Measurements from ENCODE around the gene RAX2.
"Not testable (repeated sequence)": the region's sequence is repeated elsewhere in the genome, so short reads cannot be mapped to it uniquely, and the experiment has no call there.

The RAX2 gene

GRCh38 chr19:3757705-3758104 lies 14.3 kb downstream of the RAX2 start:
- DNase-seq = not testable (repeated sequence)

DNA sequence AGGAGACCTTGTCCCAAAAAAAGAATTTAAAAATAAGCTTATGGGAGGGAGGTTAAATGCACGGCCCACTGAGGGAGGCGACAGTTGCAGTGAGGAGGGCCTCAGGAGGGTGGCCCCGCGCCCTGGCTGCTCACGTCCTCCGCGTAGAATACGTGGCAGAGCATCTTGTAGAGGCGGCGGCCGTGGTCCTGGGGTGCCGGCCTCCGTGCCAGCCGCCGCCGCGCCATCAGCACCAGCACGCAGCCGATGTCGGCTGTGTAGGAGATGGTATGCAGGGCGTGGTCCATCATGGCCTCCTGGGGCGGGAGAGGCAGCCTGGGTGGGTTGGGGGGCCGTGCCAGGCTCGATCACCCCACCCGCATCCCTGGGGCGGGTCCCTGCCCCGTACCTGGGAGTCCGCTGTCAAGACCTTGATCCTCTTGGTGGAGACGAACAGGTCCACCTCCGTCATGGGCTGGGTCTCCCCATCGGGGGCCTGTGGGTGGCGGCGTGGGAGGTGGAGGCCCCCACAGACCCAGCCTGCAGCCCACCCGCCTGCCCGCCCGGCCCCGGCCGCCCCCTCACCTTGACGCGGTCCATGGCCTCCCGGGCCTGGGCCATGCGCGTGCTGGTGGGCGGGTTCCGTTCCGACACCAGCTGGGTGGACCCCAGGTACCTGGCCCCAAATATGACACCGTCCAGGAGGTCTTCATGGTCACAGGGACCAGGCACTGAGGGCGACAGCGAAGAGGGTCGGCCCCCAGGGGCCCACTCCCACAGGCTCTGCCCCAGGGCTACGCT lies 18.2 kb downstream of the RAX2 start:
- DNase-seq = no peak

GRCh38 chr19:3752492-3752891 lies 19.5 kb downstream of the RAX2 start:
- DNase-seq = no peak

- no peak for DNase-seq
Observed at GRCh38 chr19:3751236-3751635, 20.8 kb downstream of the RAX2 start.

GRCh38 chr19:3750211-3750610 lies 21.8 kb downstream of the RAX2 start:
- DNase-seq = no peak

DNA sequence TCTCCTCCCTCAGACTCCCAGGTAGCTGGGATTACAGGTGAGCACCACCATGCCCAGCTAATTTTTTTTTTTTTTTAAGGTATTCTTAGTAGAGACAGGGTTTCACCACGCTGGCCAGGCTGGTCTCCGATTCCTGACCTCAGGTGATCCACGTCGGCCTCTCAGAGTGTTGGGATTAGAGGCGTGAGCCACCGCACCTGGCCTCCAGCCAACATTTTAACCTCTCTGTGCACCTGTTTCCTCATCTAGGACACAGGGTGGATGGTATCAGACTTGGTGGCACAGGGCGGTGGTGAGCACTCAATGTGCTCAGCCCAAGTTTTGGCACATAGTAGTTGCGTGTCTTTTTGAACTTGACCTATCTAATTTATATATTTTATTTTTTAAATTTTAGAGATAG lies 23.1 kb downstream of the RAX2 start:
- DNase-seq = no peak

GRCh38 chr19:3746371-3747056 lies 25.5 kb downstream of the RAX2 start:
- DNase-seq = no peak

- no peak for DNase-seq
Observed at GRCh38 chr19:3745363-3746045, 26.5 kb downstream of the RAX2 start.

DNA sequence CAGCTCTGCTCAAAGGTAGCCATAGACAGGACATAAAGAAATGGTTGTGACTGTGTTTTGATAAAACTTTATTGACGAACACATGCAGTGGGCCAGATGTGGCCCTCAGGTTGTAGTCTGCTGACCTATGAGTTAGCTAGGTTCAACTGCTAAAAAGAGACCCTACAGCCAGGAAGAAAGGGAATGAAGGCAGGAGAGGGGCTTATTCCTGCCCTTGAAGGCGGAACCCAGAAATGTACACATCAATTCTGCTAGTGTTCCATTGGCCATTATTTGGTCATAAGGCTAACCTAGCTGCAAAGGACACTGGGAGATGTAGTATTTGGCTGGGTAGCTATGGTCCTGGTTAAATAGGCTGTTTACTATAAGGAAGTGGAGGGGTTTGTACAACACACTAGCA lies 28.5 kb downstream of the RAX2 start:
- DNase-seq = no peak

DNA sequence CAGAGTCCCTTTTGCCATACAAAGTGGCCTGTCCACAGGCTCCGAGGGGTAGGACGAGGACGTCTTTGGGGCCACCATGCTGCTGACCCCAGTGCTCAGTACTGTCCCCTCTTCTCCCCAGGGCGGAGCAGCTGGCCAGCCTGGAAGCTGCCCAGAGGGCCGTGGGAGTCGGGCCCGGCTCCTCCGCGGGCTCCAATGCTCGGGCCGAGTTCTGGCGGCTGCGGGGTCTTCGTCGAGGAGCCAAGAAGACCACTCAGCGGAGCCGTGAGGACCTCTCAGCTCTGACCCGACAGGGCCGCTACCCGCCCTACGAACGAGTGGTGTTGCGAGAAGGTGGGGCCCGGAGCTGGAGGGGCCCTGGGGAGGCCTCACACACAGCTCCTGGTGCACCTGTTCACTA lies 31.6 kb downstream of the RAX2 start:
- no peak for DNase-seq

DNA sequence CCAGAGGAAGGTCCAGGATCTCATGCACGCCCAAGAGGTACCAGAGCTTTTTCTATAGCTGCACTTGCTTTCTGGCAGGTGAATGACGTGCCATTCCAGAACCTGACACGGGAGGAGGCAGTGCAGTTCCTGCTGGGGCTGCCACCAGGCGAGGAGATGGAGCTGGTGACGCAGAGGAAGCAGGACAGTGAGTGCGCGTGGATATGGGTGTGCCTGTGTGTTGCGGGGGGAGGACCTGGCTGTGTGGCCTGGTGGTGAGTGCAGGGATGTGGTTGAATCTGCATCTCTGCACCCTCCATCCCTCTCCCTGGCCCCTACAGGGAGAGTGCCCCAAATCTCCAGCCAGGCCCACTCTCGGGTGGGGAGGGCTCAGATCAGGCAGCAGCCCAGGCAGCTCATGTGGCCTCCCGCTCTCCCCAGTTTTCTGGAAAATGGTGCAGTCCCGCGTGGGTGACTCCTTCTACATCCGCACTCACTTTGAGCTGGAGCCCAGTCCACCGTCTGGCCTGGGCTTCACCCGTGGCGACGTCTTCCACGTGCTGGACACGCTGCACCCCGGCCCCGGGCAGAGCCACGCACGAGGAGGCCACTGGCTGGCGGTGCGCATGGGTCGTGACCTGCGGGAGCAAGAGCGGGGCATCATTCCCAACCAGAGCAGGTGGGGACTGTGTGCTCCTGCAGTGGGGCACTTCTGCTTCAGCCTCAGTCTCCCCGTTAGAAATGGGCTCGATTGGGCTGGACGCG lies 33.4 kb downstream of the RAX2 start:
- DNase-seq = no peak

- no peak for DNase-seq
Observed at GRCh38 chr19:3737487-3738205, 34.4 kb downstream of the RAX2 start.

GRCh38 chr19:3736106-3736724 lies 35.8 kb downstream of the RAX2 start:
- DNase-seq = no peak

DNA sequence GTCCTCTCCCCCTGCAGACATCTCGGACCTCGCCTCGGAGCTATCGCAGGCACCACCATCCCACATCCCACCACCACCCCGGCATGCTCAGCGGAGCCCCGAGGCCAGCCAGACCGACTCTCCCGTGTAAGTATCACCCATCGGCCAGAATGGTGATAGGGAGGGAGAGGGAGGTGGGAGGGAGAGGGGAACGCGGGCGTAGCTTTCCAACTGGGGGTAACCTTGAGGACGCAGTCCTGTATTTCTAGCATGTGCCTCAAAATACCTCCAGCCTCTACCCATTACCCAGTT lies 37.8 kb downstream of the RAX2 start:
- DNase-seq = no peak

- no peak for DNase-seq
Observed at GRCh38 chr19:3733549-3734309, 38.3 kb downstream of the RAX2 start.

- DNase-seq = no peak
Observed at GRCh38 chr19:3732108-3732507, 39.9 kb downstream of the RAX2 start.

GRCh38 chr19:3730457-3730958 lies 41.5 kb downstream of the RAX2 start:
- DNase-seq = no peak

DNA sequence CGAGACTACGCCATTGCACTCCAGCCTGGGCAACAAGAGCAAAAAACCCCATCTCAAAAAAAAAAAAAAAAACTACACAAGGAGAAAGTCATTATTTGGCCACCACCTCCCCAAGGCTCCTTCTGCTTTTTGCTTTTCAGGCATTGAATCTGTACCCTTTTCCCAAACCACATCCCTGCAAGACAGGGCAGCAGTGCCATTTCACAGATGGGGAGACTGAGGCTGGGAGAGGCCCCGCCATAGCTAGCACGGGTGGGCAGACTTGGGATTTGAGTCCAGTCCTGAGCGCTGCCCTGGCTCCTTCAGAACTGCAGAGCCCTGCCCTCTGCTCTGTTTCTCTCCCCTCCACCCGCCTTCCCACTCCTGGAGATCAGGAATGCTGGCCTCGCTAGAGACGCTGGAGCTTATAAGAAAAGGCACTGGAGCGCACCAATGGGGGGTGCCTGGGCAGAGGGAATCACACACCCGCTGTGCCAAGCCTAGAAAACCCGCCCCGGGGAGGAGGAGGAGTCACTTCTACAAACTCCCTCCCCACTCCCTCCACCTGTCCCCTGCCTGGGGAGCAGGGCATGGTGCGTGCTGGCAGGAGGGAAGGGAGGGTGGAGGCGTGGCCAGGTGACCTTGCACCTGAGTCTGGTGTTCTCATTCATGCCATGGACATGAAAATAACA lies 46.3 kb downstream of the RAX2 start:
- DNase-seq = no peak

GRCh38 chr19:3725121-3725520 lies 46.9 kb downstream of the RAX2 start:
- no peak for DNase-seq

DNA sequence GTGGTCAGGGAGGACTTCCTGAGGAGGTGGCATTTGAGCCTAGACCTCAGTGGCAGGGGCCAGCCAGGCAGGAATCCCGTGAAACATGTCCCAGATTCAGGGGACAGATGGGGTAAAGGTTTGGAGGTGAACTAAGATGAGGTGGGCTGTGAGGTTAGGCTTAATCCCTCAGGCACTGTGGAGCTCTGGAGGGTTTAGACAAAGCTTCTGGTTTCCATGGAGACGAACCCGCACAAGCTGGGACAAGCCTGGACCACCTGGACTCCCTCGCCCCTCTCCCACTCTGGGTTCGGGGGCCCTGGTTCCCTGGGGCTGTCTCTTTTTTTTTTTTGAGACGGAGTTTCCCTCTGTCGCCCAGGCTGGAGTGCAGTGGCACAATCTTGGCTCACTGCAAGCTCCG lies 48.1 kb downstream of the RAX2 start:
- no peak for DNase-seq

DNA sequence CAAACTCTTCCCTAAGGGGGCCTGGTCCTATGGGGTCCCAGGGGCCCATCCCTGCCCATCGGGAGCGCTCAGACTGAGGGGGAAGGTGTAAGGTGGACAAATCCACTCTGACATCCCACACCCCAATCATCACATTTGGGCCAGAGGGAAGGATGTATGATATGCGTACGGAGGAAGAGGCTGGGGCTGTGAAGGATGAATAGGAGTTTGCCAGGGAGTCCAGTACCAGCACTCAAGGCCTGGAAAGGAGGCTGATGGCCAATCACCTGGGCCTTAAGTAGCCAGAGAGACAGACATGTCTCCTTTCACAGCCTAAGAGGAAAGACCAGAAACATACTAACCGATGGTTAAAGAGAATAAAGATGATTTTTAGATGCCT lies 48.9 kb downstream of the RAX2 start:
- no peak for DNase-seq

Measured in activated CD4-positive, alpha-beta T cell treated with anti-CD3 and anti-CD28 coated beads, Interleukin-2, amount 50 U/mL, for 1 hour (primary cell).